Astrocyte of the spinal cord (primary cell): ENCODE results near the gene SNX22.
"Not testable (repeated sequence)": the region's sequence is repeated elsewhere in the genome, so short reads cannot be mapped to it uniquely, and the experiment has no call there.

Experiments used
- DNase-seq: peaks from one replicate; pipeline ENCODE4 v3.0.0; 2011; ENCODE audit warnings: low read depth, low spot score
- H3K4me3 ChIP-seq: 2 replicates; pipeline ENCODE4 v1.5.1; 2011; ENCODE audit warnings: low read depth, mild to moderate bottlenecking, low read length, moderate library complexity
- CTCF ChIP-seq: IDR thresholded peaks from 2 replicates; pipeline ENCODE4 v1.5.1; 2012; ENCODE audit warnings: low read depth, mild to moderate bottlenecking, low read length, inconsistent platforms
- in situ Hi-C: cut with HindIII; loops from 2 replicates; pipeline ENCODE4 v1.10.0; 2017; ENCODE audit warnings: low sequenced_read_pairs

Gene SNX22

GRCh38 chr15:64111679-64112050 is 39.9 kb upstream of the SNX22 start:
- no peak for TF ChIP-seq CTCF
- no peak for DNase-seq
- in situ Hi-C loops = no loop called here
- no peak overlapping the region for H3K4me3 ChIP-seq

GRCh38 chr15:64112073-64112772 is 39.3 kb upstream of the SNX22 start:
- no peak for TF ChIP-seq CTCF
- no peak for DNase-seq
- in situ Hi-C loops = no loop called here
- H3K4me3 ChIP-seq = no peak overlapping the region

GRCh38 chr15:64112904-64113303 is 38.6 kb upstream of the SNX22 start:
- H3K4me3 ChIP-seq = no peak overlapping the region
- TF ChIP-seq CTCF = no peak
- DNase-seq = no peak
- in situ Hi-C loops = no loop called here

GRCh38 chr15:64117759-64118487 is 33.6 kb upstream of the SNX22 start:
- TF ChIP-seq CTCF = no peak
- no peak overlapping the region for H3K4me3 ChIP-seq
- DNase-seq = no peak
- in situ Hi-C loops = no loop called here

GRCh38 chr15:64120322-64120721 is 31.2 kb upstream of the SNX22 start:
- in situ Hi-C loops, DNase-seq: not testable (repeated sequence)

GRCh38 chr15:64121614-64122013 is 29.9 kb upstream of the SNX22 start:
- no peak overlapping the region for H3K4me3 ChIP-seq
- TF ChIP-seq CTCF = no peak
- in situ Hi-C loops = no loop called here
- no peak for DNase-seq

More at GRCh38 chr15:64120322-64120721, 31.2 kb upstream of the SNX22 start:
- H3K4me3 ChIP-seq = not testable (repeated sequence)

- in situ Hi-C loops = no loop called here
- no peak overlapping the region for H3K4me3 ChIP-seq
- no peak for TF ChIP-seq CTCF
- DNase-seq = no peak
Observed at GRCh38 chr15:64122444-64122843, 29.1 kb upstream of the SNX22 start.
